ENCODE data around the gene SH3GL3. TPM values are rescaled to one million over a fixed set of nuclear protein-coding genes. Genes with fewer than 3 reads are reported as not detected.

Gene SH3GL3
- polyA plus RNA-seq, 1 of the 3 experiments (the other 2 are of a cell fraction), result not detected

DNA sequence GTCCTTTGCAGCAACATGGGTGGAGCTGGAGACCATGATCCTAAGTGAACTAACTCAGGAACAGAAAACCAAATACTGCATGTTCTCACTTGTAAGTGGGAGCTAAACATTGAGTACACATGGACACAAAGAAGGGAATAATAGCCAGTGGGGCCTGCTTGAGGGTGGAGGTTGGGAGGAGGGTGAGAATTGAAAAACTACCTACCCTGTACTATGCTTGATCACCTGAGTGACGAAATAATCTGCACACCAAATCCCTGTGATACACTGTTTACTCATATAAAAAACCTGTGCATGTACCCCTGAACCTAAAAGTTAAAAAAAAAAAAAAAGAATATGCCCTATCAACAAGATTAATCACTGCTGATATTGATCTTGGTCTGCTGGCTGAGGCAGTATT, 148.1 kb downstream of the SH3GL3 start:
- no peak overlapping the region for H2AFZ ChIP-seq (ENCODE audit: low read depth)
- H3F3A ChIP-seq (replicated peaks; ENCODE audit: insufficient read depth), result no peaks in the 10 kb centered on the region
- no peaks in the 10 kb centered on the region for H3K27me3 ChIP-seq (ENCODE audit: insufficient read depth)
- H3K79me2 ChIP-seq (ENCODE audit: insufficient read depth), result no peaks in the 10 kb centered on the region
- no peak for DNase-seq
- no peak overlapping the region for H3K27ac ChIP-seq (ENCODE audit: low read depth in 2 of 2, low read length in 1 of 2)
- no peak overlapping the region for H3K9ac ChIP-seq
- H3K4me1 ChIP-seq (ENCODE audit: control insufficient read depth in 1 of 2, insufficient read depth in 2 of 2, low read depth in 1 of 2, low read length in 1 of 2), result no peaks in the 10 kb centered on the region
- no peaks in the 10 kb centered on the region for H3K9me3 ChIP-seq
- CTCF ChIA-PET, result interaction anchor here (1.1 to 2.4 kb wide), 2 partner anchors 23 to 347 kb away, joined by 3 to 7 read pairs; no protein-coding TSS in a partner anchor
- WGBS (ENCODE audit: low lambda C conversion rate), result 4% methylated on average over 1 of the region's 1 CpG
- H3K4me2 ChIP-seq, result no peak overlapping the region
- H4K20me1 ChIP-seq (ENCODE audit: insufficient read depth), result no peaks in the 10 kb centered on the region
- H3K36me3 ChIP-seq (replicated peaks in 1 of 2; ENCODE audit: control insufficient read depth in 1 of 2, insufficient read depth in 2 of 2, low read length in 1 of 2), result no peaks in the 10 kb centered on the region
- H3K9me2 ChIP-seq, result no peaks in the 10 kb centered on the region
- TF ChIP-seq TAF1 (IDR thresholded peaks at IDR 0.05; ENCODE audit: borderline replicate concordance, low read depth, low read length) (no peak), GABPA (IDR thresholded peaks at IDR 0.05; ENCODE audit: low read depth) (no peak), POLR2AphosphoS5 (IDR thresholded peaks at IDR 0.05; ENCODE audit: low read depth, low read length) (no peak), JUND (IDR thresholded peaks at IDR 0.05) (no peak), GATA2 (CRISPR knock-in tag; IDR thresholded peaks at IDR 0.05) (no peak), CHD2 (IDR thresholded peaks at IDR 0.05; ENCODE audit: low read length, partially characterized antibody) (no peak), MXI1 (IDR thresholded peaks at IDR 0.05; ENCODE audit: low read depth, low read length) (no peak), EP300 (IDR thresholded peaks at IDR 0.05; ENCODE audit: borderline replicate concordance in 1 of 2, low read depth in 1 of 2, low read length in 1 of 2) (no peak), ELF1 (IDR thresholded peaks at IDR 0.05) (no peak), EZH2phosphoT487 (IDR thresholded peaks at IDR 0.05; ENCODE audit: borderline replicate concordance, low read depth) (no peak), RCOR1 (IDR thresholded peaks at IDR 0.05; ENCODE audit: low read length) (no peak), NRF1 (IDR thresholded peaks at IDR 0.05; ENCODE audit: low read depth, low read length) (no peak), SIN3A (IDR thresholded peaks at IDR 0.05; ENCODE audit: borderline replicate concordance, low read depth, low read length) (no peak), RXRA (IDR thresholded peaks at IDR 0.05; ENCODE audit: borderline replicate concordance, low read depth) (no peak)
- TF ChIP-seq, protein P1, sequence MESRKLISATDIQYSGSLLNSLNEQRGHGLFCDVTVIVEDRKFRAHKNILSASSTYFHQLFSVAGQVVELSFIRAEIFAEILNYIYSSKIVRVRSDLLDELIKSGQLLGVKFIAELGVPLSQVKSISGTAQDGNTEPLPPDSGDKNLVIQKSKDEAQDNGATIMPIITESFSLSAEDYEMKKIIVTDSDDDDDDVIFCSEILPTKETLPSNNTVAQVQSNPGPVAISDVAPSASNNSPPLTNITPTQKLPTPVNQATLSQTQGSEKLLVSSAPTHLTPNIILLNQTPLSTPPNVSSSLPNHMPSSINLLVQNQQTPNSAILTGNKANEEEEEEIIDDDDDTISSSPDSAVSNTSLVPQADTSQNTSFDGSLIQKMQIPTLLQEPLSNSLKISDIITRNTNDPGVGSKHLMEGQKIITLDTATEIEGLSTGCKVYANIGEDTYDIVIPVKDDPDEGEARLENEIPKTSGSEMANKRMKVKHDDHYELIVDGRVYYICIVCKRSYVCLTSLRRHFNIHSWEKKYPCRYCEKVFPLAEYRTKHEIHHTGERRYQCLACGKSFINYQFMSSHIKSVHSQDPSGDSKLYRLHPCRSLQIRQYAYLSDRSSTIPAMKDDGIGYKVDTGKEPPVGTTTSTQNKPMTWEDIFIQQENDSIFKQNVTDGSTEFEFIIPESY (IDR thresholded peaks at IDR 0.05; ENCODE audit: borderline replicate concordance, low read depth), result no peak
- TF ChIP-seq, protein P2, sequence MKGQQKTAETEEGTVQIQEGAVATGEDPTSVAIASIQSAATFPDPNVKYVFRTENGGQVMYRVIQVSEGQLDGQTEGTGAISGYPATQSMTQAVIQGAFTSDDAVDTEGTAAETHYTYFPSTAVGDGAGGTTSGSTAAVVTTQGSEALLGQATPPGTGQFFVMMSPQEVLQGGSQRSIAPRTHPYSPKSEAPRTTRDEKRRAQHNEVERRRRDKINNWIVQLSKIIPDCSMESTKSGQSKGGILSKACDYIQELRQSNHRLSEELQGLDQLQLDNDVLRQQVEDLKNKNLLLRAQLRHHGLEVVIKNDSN (IDR thresholded peaks at IDR 0.05; ENCODE audit: borderline replicate concordance, low read depth), result no peak
- TF ChIP-seq, protein P3, sequence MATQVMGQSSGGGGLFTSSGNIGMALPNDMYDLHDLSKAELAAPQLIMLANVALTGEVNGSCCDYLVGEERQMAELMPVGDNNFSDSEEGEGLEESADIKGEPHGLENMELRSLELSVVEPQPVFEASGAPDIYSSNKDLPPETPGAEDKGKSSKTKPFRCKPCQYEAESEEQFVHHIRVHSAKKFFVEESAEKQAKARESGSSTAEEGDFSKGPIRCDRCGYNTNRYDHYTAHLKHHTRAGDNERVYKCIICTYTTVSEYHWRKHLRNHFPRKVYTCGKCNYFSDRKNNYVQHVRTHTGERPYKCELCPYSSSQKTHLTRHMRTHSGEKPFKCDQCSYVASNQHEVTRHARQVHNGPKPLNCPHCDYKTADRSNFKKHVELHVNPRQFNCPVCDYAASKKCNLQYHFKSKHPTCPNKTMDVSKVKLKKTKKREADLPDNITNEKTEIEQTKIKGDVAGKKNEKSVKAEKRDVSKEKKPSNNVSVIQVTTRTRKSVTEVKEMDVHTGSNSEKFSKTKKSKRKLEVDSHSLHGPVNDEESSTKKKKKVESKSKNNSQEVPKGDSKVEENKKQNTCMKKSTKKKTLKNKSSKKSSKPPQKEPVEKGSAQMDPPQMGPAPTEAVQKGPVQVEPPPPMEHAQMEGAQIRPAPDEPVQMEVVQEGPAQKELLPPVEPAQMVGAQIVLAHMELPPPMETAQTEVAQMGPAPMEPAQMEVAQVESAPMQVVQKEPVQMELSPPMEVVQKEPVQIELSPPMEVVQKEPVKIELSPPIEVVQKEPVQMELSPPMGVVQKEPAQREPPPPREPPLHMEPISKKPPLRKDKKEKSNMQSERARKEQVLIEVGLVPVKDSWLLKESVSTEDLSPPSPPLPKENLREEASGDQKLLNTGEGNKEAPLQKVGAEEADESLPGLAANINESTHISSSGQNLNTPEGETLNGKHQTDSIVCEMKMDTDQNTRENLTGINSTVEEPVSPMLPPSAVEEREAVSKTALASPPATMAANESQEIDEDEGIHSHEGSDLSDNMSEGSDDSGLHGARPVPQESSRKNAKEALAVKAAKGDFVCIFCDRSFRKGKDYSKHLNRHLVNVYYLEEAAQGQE (IDR thresholded peaks at IDR 0.05; ENCODE audit: low read depth, low read length), result no peak
- POLR2A ChIA-PET, result no interaction called here
- no peak overlapping the region for H3K4me3 ChIP-seq (ENCODE audit: low read depth in 2 of 2, low read length in 1 of 2)

Measured in SK-N-SH (cell line).